Activated naive CD4-positive, alpha-beta T cell treated with Interleukin-2 at 50 U/mL for 16 hours (primary cell): Measurements from ENCODE around the gene FAAP24.
"Not testable (repeated sequence)": the region's sequence is repeated elsewhere in the genome, so short reads cannot be mapped to it uniquely, and the experiment has no call there.

Source experiments
- DNase-seq: peaks from one replicate; pipeline ENCODE4 v3.0.0-alpha.2; 2020

The FAAP24 gene

GRCh38 chr19:33000910-33001309 is 28.9 kb downstream of the FAAP24 start:
- DNase-seq, result no peak

- not testable (repeated sequence) for DNase-seq
These were observed 30.3 kb downstream of the FAAP24 start for GRCh38 chr19:33002126-33002865.

GRCh38 chr19:33003424-33004024 is 31.5 kb downstream of the FAAP24 start:
- not testable (repeated sequence) for DNase-seq

GRCh38 chr19:33005440-33005839 is 33.4 kb downstream of the FAAP24 start:
- no peak for DNase-seq

GRCh38 chr19:33008738-33009137 is 36.7 kb downstream of the FAAP24 start:
- DNase-seq, result no peak

- not testable (repeated sequence) for DNase-seq
These were observed 38.8 kb downstream of the FAAP24 start for GRCh38 chr19:33010891-33011290.

- DNase-seq, result no peak
These were observed 50.6 kb downstream of the FAAP24 start for GRCh38 chr19:33022472-33023116.

- DNase-seq, result no peak
These were observed 52.4 kb downstream of the FAAP24 start for GRCh38 chr19:33024398-33024797.

- not testable (repeated sequence) for DNase-seq
These were observed 53.6 kb downstream of the FAAP24 start for GRCh38 chr19:33025468-33026238.

- DNase-seq, result not testable (repeated sequence)
These were observed 54.6 kb downstream of the FAAP24 start for GRCh38 chr19:33026602-33027001.
